ENCODE measurements around the gene INPPL1.

The INPPL1 gene

GRCh38 chr11:72280726-72281315 lies 56.3 kb downstream of the INPPL1 start:
- DNase-seq (ENCODE audit: low spot score): no peak

GRCh38 chr11:72283947-72284346 lies 59.4 kb downstream of the INPPL1 start:
- no peak for DNase-seq (ENCODE audit: low spot score)

GRCh38 chr11:72287293-72287692 lies 62.7 kb downstream of the INPPL1 start:
- no peak for DNase-seq (ENCODE audit: low spot score)

All from hepatic stellate cell (primary cell).